HG02981 (cell line): Measurements from ENCODE around the gene CDH9.
"Not testable (repeated sequence)": the region's sequence is repeated elsewhere in the genome, so short reads cannot be mapped to it uniquely, and the experiment has no call there.

ENCODE experiments used
- ATAC-seq: cut with Tn5 transposase; IDR thresholded peaks from one replicate; pipeline ENCODE4 v1.9.1; 2021; ENCODE audit warnings: mild to moderate bottlenecking, moderate library complexity; ENCODE audit not compliant: unreplicated experiment

The CDH9 gene

GRCh38 chr5:26948921-26949320, 89.5 kb downstream of the CDH9 start:
- no peak for ATAC-seq

- no peak for ATAC-seq
Measured at GRCh38 chr5:26945901-26946300, 92.5 kb downstream of the CDH9 start.

GRCh38 chr5:26942481-26942880, 95.9 kb downstream of the CDH9 start:
- ATAC-seq = no peak

- ATAC-seq = no peak
Measured at GRCh38 chr5:26940994-26941393, 97.4 kb downstream of the CDH9 start.

- ATAC-seq = no peak
Measured at GRCh38 chr5:26932238-26932637, 106.1 kb downstream of the CDH9 start.

GRCh38 chr5:26921439-26921838, 116.9 kb downstream of the CDH9 start:
- ATAC-seq = no peak

- no peak for ATAC-seq
Measured at GRCh38 chr5:26903469-26903868, 134.9 kb downstream of the CDH9 start.

- ATAC-seq = no peak
Measured at GRCh38 chr5:26894719-26895263, 143.6 kb downstream of the CDH9 start.

- no peak for ATAC-seq
Measured at GRCh38 chr5:26893078-26893477, 145.3 kb downstream of the CDH9 start.

- ATAC-seq = no peak
Measured at GRCh38 chr5:26889815-26890214, 148.6 kb downstream of the CDH9 start.

- no peak for ATAC-seq
Measured at GRCh38 chr5:26884481-26884880, 153.9 kb downstream of the CDH9 start.

GRCh38 chr5:26883375-26883774, 155.0 kb downstream of the CDH9 start:
- ATAC-seq = no peak

- no peak for ATAC-seq
Measured at GRCh38 chr5:26881901-26882300, 156.5 kb downstream of the CDH9 start.

- no peak for ATAC-seq
Measured at GRCh38 chr5:26877154-26877553, 161.2 kb downstream of the CDH9 start.

- ATAC-seq = no peak
Measured at GRCh38 chr5:26872337-26872736, 166.0 kb downstream of the CDH9 start.

- no peak for ATAC-seq
Measured at GRCh38 chr5:26869781-26870180, 168.6 kb downstream of the CDH9 start.

GRCh38 chr5:26868504-26868903, 169.9 kb downstream of the CDH9 start:
- no peak for ATAC-seq

GRCh38 chr5:26864061-26864460, 174.3 kb downstream of the CDH9 start:
- no peak for ATAC-seq

- no peak for ATAC-seq
Measured at GRCh38 chr5:26856238-26856637, 182.1 kb downstream of the CDH9 start.

GRCh38 chr5:26852450-26852849, 185.9 kb downstream of the CDH9 start:
- ATAC-seq = not testable (repeated sequence)

GRCh38 chr5:26847041-26847736, 191.2 kb downstream of the CDH9 start:
- ATAC-seq = no peak

- ATAC-seq = no peak
Measured at GRCh38 chr5:26843677-26844076, 194.7 kb downstream of the CDH9 start.

GRCh38 chr5:26833596-26833995, 204.8 kb downstream of the CDH9 start:
- no peak for ATAC-seq
